ENCODE data around the gene MYH10.
"Not testable (repeated sequence)": the region's sequence is repeated elsewhere in the genome, so short reads cannot be mapped to it uniquely, and the experiment has no call there.

Gene MYH10

DNA sequence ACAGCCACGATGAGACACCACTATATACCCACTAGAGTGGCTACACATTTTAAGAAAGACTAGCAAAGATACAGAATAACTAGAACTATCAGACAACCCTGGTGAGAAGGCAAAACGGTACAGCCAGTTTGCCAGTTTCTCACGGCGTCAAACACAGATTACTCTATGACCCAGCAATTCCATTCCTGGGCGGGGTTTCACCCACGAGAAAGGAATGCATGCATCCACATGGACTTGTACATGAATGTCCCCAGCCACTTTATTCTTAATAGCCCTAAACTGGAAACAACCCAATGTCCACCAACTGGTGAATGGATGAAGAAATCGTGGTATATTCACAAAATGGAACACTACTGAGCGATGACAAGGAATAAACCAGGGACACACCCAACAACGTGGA is 74.5 kb downstream of the MYH10 start:
- DNase-seq (ENCODE audit: low spot score): no peak

DNA sequence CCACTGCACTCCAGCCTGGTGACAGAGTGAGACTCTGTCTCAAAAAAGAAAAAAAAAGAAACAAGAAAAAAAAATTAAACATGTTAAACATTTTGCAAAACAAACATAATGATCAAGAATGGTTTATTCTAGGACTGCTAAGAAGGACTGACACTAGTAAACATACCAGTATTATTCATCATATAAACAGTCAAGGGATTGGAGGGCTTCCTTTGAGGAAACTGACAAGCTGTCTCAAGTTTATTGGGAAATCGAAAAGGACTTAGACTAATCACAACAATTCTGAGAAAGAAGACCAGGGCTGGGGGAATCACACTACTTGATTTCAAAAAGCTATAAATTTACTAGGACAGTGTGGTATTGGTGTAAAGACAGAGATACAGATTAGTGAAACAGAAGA is 75.5 kb downstream of the MYH10 start:
- DNase-seq (ENCODE audit: low spot score): no peak

DNA sequence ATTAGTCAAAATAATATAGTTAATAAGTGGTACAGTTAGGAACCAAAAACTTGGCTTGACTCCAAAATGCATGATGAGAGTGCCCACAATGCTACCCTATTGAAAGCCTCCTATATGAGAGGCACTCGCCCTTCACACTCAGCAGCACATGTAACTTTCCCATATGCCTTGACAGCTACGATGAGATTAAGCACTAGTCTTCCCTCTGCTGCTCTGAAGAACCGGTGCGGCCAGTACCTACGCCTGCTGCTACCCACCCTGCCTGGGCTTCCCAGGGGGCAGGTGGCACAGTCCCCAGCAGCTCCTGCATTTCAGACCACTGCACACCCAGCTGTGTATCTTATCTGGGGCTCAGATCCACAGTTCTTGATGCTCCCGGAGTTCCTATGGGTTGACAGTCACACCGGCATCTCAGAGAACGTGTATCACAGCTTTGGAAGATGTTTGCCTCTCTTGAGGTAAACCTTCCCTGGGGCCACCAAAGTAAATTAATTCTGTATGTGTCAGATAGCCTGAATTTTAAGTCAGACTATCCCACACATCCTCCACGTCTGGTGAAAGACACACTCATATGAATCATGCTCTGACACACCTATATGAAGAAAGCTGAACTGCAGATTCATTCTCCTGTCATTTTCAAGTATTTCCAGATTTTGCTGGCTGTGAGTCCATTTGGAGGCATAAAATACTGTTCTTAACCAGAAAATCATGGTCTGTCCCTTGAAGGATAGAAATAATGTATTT is 77.8 kb downstream of the MYH10 start:
- peak; percentile 25 for DNase-seq (ENCODE audit: low spot score)

DNA sequence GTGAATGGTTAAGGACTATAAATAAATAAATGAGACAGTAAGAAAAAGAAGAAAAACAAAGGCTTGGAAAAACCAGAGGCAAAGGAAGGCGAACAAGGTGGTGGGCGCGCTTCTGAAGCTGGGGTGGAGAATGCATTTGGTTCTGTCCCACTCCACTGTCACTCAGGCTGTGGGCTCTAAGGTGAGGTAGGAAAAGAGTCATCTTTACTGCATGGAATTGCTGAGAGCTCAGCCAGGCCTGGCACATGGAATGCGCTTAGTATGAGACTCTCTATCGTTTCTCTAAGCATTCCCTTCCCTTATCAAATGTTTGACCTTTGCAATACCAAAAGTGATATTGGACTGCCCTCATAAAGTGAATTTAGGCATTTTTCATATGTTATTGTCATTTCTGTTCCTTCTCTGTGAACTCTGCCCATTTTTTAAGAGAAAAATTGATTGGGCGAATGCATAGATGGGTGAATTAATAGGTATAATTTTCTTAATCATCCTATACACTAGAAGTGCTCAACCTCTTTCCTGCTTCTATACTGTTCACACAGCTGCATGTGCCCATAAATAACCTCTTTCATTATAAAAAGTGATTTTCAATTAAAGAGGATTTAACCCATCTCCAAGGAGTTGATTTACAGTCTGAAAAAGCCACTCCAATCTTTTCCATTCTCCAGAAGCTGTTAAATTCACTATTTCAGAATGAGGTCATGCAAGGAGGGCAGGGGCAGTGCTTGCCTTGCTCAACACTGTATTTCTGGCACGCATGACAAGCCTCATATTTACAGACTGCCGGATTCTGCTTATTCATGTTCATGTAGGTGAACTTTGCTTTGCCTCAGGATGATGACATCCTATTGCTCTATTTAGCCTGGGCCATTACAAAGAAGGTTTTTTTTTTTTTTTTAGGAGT is 87.7 kb downstream of the MYH10 start:
- peak; percentile 86 for DNase-seq (ENCODE audit: low spot score)

DNA sequence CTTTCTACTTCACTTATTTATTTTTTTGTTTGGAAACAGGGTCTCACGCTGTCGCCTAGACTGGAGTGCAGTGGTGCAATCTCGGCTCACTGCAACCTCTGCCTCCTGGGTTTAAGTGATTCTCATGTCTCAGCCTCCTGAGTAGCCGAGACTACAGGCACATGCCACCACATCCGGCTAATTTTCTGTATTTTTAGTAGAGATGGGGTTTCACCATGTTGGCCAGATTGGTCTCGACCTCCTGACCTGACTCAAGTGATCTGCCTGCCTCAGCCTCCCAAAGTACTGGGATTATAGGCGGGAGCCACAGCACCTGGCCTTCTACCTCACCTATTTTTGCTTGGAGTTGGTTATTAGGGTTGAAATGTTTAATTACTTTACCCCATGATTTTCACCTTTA is 90.5 kb downstream of the MYH10 start:
- not testable (repeated sequence) for DNase-seq (ENCODE audit: low spot score)

DNA sequence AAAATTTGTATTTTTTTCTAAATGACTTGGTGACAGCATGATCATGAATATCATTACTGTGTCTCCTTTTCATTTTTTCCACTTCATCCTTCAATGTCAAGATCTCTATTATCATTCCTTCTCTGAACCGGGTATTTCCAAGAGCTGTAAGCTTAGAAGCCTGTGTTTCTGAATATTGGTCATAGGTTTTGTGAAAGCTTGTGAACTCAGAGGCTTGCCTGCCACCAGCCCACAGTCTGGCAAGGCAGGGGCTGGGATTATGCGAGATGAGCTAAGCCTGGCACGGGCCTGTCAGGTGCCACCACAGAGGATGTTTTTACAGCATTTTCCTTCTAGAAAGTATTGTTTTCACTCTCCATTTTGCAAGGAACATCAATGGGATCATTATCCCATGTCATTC is 92.8 kb downstream of the MYH10 start:
- no peak for DNase-seq (ENCODE audit: low spot score)

DNA sequence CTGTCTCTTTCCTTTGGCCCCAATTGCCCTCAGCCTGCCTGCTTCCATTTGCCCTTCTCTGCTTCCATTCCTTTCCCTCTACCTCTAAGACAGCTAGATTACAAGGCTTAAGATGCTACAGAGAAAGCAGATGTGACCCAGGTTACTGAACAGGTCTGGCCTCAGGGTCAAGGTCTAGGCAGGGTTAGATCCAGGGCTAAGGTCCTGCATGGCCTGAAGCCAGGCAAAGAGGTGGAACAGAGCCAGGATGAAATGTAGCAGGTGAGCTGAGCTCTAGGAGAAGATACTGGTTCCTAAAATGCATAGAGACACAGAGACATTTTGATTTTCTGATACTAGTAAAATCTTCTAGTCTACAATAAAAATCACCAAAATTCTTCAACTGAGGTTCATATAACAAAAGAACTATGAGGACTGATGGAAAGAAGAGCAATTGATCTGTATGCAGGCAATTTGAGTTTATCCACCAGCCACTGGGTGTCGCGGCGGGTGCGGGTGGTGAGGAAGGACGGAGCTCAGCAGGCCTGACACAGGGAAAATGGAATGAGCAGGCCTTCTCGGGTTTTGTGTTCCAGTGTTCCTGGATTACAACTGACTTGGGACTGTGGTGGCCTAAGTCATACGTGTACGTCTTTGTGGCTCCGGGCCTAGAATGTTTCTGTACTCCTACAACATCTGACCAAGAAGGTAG is 95.9 kb downstream of the MYH10 start:
- no peak for DNase-seq (ENCODE audit: low spot score)

DNA sequence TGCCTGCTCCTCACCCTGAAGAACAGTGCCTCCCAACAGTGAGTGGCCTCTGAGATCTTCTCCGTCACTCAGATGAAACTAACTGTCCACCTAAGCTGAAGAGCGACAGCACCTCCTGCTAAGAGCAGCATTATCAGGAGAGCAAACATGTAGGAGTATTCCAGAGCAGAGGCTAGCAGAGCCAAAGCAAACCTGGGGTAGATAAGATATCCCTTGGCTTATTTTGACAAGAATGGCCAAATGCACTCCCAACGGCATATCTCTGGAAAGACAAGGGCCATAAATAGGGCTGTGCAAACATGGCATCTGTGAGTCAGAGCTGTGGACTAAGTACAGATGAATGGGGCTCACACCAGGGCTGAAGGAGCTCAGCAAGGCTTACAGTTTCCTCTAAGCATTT is 98.5 kb downstream of the MYH10 start:
- DNase-seq (ENCODE audit: low spot score): no peak

DNA sequence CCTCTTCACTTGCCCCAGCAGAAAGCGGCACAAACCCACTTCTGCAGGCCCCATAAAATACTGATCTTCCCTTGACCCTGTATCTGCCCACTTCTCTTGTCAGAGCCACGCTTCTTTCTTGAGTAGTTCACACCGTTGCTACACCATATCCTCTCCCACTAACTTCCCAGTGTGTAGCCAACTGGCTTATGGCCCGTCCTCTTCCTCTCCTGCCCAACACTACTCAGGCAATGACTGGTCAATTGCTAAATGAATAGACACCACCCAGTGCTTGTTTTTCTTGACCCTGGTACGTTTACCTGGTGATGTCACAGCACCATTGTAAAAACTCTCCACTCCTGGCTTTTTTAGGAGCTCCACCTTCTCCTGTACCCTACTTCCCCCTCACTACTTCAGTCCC is 107.9 kb downstream of the MYH10 start:
- DNase-seq (ENCODE audit: low spot score): no peak

DNA sequence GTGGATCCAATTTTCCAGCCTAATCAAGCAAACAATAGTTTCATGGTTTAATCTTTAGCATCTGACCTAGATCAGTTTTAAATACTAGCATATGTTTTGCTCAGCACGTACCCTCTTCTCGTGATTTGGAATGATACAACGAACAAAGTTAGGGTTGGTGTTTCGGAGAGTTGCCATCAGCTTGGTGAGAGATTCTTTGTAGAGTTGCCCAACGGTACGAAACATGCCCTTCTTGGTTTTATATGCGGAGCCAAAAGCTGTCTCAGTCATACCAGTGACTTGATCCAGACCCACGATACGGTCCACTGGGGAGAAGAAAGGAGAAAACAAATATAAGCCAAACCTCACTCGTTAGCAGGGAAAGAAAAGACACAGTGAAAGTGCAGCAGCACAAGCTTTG is 109.5 kb downstream of the MYH10 start:
- no peak for DNase-seq (ENCODE audit: low spot score)

DNA sequence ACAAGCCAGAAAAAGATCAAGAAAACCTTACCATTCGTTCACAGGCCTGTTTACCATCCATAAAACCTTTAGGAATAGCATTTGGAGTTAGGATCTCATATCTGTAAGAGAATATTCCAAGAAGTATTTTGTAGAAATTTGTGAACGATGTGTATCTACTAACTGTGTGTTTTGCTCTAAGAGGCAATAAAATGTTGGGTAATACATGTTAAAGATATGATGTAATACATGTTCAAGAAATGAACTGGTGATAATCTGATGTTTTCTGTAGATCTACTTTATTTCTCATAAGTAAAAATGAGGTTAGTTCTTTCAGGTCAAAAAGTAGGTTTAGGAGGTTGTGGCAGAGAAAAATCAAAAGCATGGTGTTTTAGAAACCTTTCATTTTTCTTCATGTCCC is 111.7 kb downstream of the MYH10 start:
- DNase-seq (ENCODE audit: low spot score): no peak

DNA sequence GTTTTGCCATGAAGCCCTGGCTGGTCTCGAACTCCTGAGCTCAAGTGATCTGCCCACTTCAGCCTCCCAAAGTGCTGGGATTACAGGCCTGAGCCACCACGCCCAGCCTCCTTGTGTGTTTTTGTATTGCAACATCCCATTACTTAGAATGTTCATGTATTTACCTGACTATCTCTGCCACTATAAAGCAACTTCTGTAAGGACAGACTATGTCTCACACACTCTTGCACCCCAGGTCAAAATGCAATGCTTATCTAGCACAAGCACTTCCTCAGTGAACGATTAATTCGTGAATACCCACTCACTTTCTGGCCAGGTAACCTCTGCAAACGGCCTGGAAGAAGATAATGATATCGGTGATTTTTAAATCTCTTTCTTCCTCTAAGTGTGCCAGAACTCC is 112.2 kb downstream of the MYH10 start:
- no peak for DNase-seq (ENCODE audit: low spot score)

DNA sequence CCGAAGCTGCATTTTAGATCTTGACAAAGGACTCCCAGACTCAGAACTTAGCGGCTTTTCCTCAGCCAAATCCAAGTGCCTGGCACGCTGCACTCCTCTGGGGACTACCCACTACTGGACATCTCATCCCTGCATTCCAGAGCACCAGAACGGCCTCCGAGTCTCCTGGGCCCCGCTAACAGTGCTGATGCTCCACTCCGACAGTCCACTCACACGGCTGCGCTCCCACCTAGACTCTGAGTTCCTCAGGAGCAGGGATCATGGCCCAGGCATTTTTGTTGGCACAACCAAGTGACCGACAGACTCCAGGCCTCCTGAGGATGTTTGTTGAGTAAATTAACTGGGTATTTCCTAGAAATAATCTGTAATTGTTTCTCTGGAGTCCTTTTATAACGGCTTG is 115.7 kb downstream of the MYH10 start:
- DNase-seq (ENCODE audit: low spot score): no peak

DNA sequence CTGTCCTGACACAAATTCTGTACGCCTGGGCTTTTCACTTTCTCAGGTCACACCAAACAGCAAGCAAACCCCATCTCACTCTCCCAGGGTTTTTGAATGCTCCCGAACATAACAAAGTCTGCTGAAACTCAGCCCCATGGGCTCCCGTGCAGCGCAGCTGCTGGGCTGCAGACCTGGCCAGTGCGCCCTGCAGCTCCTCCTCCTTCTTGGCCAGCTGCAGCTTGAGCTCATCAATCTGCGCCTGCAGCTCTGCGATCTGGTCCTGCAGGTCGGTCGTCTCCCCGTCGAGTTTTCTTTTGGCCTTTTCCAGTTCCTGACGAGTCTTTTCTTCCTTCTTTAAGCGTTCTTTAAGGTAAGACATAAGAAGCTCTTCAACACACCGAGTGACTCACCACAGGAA is 124.4 kb downstream of the MYH10 start:
- no peak for DNase-seq (ENCODE audit: low spot score)

DNA sequence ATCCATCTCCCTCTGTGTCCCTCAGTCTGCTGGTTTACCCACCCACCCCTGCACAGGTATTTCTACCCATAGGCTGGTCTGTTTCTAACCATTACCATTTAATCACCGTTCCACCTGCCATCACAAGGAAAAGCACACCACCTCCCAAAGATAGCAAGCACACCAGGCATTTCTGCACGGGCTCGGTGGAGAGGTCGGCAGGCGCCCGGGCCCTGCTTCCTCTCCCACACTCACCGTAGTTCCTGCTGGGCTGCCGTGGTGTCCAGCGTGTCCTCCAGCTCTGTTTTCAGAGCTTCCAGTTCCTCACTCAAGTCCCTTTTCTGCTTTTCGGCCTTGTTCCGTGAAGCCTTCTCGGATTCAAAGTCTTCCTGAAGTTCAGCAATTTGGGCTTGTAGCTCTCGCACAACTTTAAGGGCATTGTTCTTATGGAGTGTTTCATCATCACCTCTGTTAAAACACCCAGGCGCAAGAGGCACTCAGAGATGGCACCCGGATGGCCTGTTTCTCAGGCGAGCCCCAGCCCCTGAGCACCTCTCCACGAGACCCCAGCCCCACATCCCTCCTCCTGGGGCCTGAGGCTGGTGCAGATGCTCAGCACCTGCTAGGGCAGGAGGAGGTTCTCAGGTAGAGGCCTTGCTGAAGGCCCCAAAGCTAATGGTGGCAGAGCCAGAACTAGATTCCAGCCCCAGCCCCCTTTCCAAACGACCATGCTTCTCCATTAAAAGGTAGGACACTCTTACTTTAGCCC is 125.9 kb downstream of the MYH10 start:
- DNase-seq (ENCODE audit: low spot score): no peak

DNA sequence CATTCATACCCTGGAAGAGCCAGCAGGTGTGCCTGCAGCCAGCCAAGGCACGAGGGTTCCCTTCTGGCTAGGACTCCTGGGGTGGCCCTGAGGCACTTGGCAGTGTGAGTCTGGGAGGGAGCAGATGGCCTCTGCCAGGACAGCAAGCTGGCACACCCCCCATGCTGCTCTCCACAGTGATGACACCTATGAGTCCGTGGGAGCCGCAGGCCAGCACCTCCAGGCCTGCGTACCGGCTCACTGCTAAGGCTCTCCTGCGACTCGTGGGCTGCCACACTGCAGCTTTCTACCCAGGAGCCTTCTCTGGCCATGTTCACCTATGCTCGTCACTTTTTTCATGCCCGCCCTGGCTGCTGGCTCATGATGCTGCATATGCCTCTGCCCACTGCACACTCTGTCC is 126.7 kb downstream of the MYH10 start:
- no peak for DNase-seq (ENCODE audit: low spot score)

DNA sequence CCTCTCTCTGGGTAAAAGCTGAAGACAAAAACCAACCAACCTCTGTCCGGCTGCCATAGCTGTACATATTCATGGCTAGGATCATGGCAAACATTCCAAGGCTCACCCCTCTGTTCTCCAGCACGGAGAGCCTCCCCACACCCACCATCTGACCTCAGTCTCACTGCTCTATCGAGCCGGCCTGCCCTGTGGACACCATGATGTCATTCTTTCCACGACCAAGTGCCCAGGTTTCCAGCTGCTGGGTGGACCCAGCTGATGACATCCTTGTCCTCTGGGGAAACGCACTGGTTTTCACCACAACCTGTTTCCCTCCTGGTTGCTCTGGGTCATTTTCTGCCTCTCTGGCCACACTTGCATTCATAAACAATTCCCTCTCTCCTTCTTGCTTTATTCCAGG is 127.2 kb downstream of the MYH10 start:
- DNase-seq (ENCODE audit: low spot score): no peak

DNA sequence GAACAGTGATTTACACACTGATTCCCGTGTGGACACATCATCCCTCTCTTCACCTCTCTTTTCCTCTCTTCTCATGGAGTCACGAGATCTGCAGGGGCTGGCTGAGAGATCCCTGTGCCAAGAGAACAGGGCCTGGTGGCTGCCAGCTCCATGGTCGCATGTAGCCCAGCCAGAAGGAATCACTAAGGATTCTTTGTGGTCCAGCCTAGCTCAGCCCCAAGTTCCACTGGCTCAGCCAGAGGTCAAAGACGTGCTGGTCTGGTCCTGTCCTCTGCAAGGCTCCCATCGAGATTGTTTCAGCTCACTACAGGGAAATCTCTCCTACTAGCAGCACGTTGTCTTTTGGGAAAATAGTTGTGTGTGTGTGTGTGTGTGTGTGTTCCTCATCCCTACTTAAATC is 128.4 kb downstream of the MYH10 start:
- no peak for DNase-seq (ENCODE audit: low spot score)

DNA sequence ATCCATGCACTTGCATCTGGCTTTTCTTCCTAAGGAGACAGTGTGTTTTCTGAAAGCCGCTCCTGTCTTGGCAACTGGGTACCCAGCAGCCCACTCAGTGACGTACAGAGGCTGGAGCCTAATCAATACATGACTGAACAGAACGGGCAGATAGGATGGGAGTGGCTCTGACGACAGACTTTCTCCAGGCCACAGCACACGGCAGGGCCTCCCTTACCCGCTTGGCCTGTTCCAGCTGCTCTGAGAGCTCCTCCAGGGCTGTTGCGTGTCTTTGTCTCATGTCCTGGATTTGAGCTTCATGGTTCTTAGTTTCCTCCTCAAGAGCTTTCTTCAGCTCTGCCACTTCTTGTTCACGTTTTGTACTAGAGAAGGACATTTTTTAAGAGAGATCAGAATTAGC is 129.9 kb downstream of the MYH10 start:
- no peak for DNase-seq (ENCODE audit: low spot score)

DNA sequence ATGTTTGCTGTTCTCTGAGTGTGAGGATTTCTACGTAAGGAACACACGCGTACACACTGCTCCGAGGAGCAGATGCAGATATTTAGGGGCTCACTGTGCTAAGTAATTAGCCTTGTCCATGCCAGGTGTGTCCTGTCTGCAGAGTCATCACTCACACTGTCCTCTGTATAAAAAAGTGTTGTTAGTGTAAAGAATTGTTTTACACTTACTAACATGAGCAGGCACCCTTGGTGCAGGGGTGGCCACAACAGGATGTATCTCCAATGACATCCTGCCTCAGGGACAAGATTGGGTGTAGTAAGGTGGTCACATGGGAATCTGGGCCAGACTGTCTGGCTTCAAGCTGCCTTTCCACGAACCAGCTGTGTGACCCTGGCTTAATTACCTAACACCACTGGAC is 130.9 kb downstream of the MYH10 start:
- DNase-seq (ENCODE audit: low spot score): no peak

DNA sequence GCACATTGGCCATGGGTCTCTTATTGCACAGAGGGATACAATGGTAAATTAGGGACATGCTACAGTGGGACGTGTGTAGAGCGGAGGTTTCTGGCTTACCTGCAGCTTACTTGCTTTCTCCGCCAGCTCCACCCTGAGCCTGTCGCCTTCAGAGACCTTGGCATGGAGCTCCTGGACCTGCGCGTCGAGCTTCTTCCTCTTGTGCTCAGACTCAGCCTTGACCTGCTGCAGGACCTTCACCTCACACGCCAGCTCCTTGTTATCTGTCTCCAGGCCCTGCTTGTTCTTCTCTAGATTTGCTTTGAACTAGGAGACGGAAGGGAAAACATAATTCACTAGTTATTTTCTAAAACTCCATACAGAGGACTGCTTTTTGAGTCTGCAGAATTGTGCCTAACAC is 131.4 kb downstream of the MYH10 start:
- DNase-seq (ENCODE audit: low spot score): no peak

DNA sequence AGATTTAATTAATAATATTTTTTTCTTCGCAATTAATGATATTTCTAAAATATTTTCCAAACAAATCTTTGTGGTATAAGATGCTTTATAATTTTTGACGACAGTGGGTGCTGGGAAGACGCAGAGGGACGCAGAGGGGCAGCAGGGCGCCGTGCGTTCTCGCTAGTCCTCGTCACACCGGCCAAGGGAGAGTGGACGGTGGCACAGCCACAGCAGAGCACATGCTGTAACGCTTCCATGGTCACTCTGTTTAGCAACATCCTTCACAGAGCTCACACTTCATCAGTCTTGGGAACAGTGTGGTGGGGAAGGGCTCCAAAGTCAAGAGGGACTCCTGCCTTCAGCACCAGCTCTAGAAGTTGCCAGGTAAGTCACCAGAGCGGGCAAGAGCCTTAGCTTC is 134.4 kb downstream of the MYH10 start:
- DNase-seq (ENCODE audit: low spot score): no peak
